Activated CD8-positive, alpha-beta memory T cell treated with anti-CD3 and anti-CD28 coated beads for 24 hours (primary cell): ENCODE results near the gene RAB7B.
"Not testable (repeated sequence)": the region's sequence is repeated elsewhere in the genome, so short reads cannot be mapped to it uniquely, and the experiment has no call there.

ENCODE experiments used
- DNase-seq: peaks from one replicate; pipeline ENCODE4 v3.0.0-alpha.2; 2020

Gene RAB7B

GRCh38 chr1:206021626-206022365 is 18.6 kb upstream of the RAB7B start:
- DNase-seq, result no peak

- no peak for DNase-seq
These were observed 17.9 kb upstream of the RAB7B start for GRCh38 chr1:206021008-206021625.

GRCh38 chr1:206020393-206021007 is 17.3 kb upstream of the RAB7B start:
- DNase-seq, result no peak

- no peak for DNase-seq
These were observed 11.9 kb upstream of the RAB7B start for GRCh38 chr1:206015071-206015470.

GRCh38 chr1:206014601-206015000 is 11.4 kb upstream of the RAB7B start:
- no peak for DNase-seq

GRCh38 chr1:206013026-206013795 is 10.0 kb upstream of the RAB7B start:
- DNase-seq, result no peak

GRCh38 chr1:206012086-206012859 is 9.1 kb upstream of the RAB7B start:
- DNase-seq, result peak; percentile 66

- no peak for DNase-seq
These were observed 7.9 kb upstream of the RAB7B start for GRCh38 chr1:206011057-206011456.

GRCh38 chr1:206010060-206010459 is 6.9 kb upstream of the RAB7B start:
- no peak for DNase-seq

- peak; percentile 42 for DNase-seq
These were observed 3.8 kb upstream of the RAB7B start for GRCh38 chr1:206006946-206007345.

- DNase-seq, result peak; percentile 41
These were observed 2.6 kb upstream of the RAB7B start for GRCh38 chr1:206005778-206006180.

GRCh38 chr1:206005234-206005633 is 2.0 kb upstream of the RAB7B start:
- peak; percentile 48 for DNase-seq

GRCh38 chr1:206004826-206005225 is 1.6 kb upstream of the RAB7B start:
- peak; percentile 19 for DNase-seq

- peak; percentile 40 for DNase-seq
These were observed 932 bp upstream of the RAB7B start for GRCh38 chr1:206003854-206004800.

- peak; percentile 51 for DNase-seq
These were observed 1.0 kb downstream of the RAB7B start for GRCh38 chr1:206002160-206002559.

- peak; percentile 68 for DNase-seq
These were observed 1.7 kb downstream of the RAB7B start for GRCh38 chr1:206001476-206001888.

- DNase-seq, result peak; percentile 53
These were observed 2.4 kb downstream of the RAB7B start for GRCh38 chr1:206000641-206001339.

- peak; percentile 30 for DNase-seq
These were observed 4.5 kb downstream of the RAB7B start for GRCh38 chr1:205998457-205999241.

- DNase-seq, result not testable (repeated sequence)
These were observed 6.6 kb downstream of the RAB7B start for GRCh38 chr1:205996641-205997040.

- DNase-seq, result no peak
These were observed 8.8 kb downstream of the RAB7B start for GRCh38 chr1:205994346-205994745.
